OCI-LY3 (cell line): ENCODE measurements around the gene SPINDOC.

Experiments used
- H2AFZ ChIP-seq: fragments of 200-600, 300-600 bp; shearing (Covaris generic); 2 replicates; pipeline ENCODE4 v1.6.0; 2014; ENCODE audit warnings: antibody characterized with exemption, low read depth, low read length
- H3K27ac ChIP-seq: fragments of 200-600, 300-600 bp; sonication (generic); 2 replicates; pipeline ENCODE4 v1.5.1; 2014; ENCODE audit warnings: mild to moderate bottlenecking, low read length, moderate library complexity, mixed read lengths
- H3K27me3 ChIP-seq: fragments of 200-600, 300-600 bp; sonication (generic); 2 replicates; pipeline ENCODE4 v1.6.1; 2014; ENCODE audit warnings: low read depth, low read length, mixed read lengths
- H3K36me3 ChIP-seq: fragments of 200-600, 300-600 bp; sonication (generic); replicated peaks from 2 replicates; pipeline ENCODE3; 2014; ENCODE audit warnings: low read depth, low read length, mixed read lengths
- H3K4me1 ChIP-seq: fragments of 300-600, 200-600 bp; sonication (generic); 2 replicates; pipeline ENCODE4 v1.6.1; 2014; ENCODE audit warnings: low read length, mixed read lengths
- H3K4me2 ChIP-seq: fragments of 200-600, 300-600 bp; sonication (generic); 2 replicates; pipeline ENCODE4 v1.6.1; 2014; ENCODE audit warnings: low read length, mixed read lengths
- H3K4me3 ChIP-seq: fragments of 300-600, 200-600 bp; sonication (generic); 2 replicates; pipeline ENCODE4 v1.5.1; 2014; ENCODE audit warnings: antibody characterized with exemption, mild to moderate bottlenecking, low read length, moderate library complexity
- H3K79me2 ChIP-seq: fragments of 300-600, 200-600 bp; shearing (Covaris generic); 2 replicates; pipeline ENCODE4 v1.6.1; 2014; ENCODE audit warnings: mild to moderate bottlenecking, low read length, mixed read lengths
- H3K9ac ChIP-seq: fragments of 300-600, 200-600 bp; shearing (Covaris generic); 2 replicates; pipeline ENCODE4 v1.6.0; 2014; ENCODE audit warnings: mild to moderate bottlenecking, low read length, moderate library complexity
- H3K9me3 ChIP-seq: fragments of 200-600, 300-600 bp; shearing (Covaris generic); 2 replicates; pipeline ENCODE4 v1.6.1; 2014; ENCODE audit warnings: low read length, mixed read lengths; ENCODE audit not compliant: insufficient read depth
- H4K20me1 ChIP-seq: fragments of 200-600, 300-600 bp; sonication (generic); 2 replicates; pipeline ENCODE4 v1.6.1; 2016; ENCODE audit warnings: low read length, mixed read lengths; ENCODE audit not compliant: insufficient read depth
- EZH2phosphoT487 ChIP-seq: fragments of 200-600 bp; shearing (Covaris generic); IDR thresholded peaks from 2 replicates; pipeline ENCODE4 v1.6.1; 2018; ENCODE audit warnings: antibody characterized with exemption, mixed run types, low read depth
- TF ChIP-seq, protein P1 (sequence below): fragments of 200-600, 300-600 bp; sonication (generic); IDR thresholded peaks from 2 replicates; pipeline ENCODE4 v1.5.1; 2014; ENCODE audit warnings: antibody characterized with exemption, low read length, low read depth

SPINDOC gene

GRCh38 chr11:63816732-63817131 is 3.5 kb downstream of the SPINDOC start:
- Histone ChIP-seq H3K27ac (no peak overlapping the region), H3K4me1 (peaks cover 16% of the 10 kb centered on the region), H3K27me3 (no peaks in the 10 kb centered on the region), H3K36me3 (peaks cover 54% of the 10 kb centered on the region), H3K9ac (no peak overlapping the region), H3K9me3 (no peaks in the 10 kb centered on the region), H4K20me1 (peaks cover 32% of the 10 kb centered on the region), H3K4me2 (no peak overlapping the region), H3K4me3 (no peak overlapping the region), H3K79me2 (peaks cover 42% of the 10 kb centered on the region), H2AFZ (no peak overlapping the region)
- no peak for TF ChIP-seq EZH2phosphoT487

- H3K27me3 ChIP-seq, result no peaks in the 10 kb centered on the region
- no peak overlapping the region for H2AFZ ChIP-seq
- peaks cover 42% of the 10 kb centered on the region for H3K79me2 ChIP-seq
- H3K9me3 ChIP-seq, result no peaks in the 10 kb centered on the region
- H3K9ac ChIP-seq, result no peak overlapping the region
- TF ChIP-seq, protein P1, sequence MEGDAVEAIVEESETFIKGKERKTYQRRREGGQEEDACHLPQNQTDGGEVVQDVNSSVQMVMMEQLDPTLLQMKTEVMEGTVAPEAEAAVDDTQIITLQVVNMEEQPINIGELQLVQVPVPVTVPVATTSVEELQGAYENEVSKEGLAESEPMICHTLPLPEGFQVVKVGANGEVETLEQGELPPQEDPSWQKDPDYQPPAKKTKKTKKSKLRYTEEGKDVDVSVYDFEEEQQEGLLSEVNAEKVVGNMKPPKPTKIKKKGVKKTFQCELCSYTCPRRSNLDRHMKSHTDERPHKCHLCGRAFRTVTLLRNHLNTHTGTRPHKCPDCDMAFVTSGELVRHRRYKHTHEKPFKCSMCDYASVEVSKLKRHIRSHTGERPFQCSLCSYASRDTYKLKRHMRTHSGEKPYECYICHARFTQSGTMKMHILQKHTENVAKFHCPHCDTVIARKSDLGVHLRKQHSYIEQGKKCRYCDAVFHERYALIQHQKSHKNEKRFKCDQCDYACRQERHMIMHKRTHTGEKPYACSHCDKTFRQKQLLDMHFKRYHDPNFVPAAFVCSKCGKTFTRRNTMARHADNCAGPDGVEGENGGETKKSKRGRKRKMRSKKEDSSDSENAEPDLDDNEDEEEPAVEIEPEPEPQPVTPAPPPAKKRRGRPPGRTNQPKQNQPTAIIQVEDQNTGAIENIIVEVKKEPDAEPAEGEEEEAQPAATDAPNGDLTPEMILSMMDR, result no peak
- no peak for TF ChIP-seq EZH2phosphoT487
- no peak overlapping the region for H3K27ac ChIP-seq
- H4K20me1 ChIP-seq, result peaks cover 32% of the 10 kb centered on the region
- H3K36me3 ChIP-seq, result peaks cover 64% of the 10 kb centered on the region
- peaks cover 12% of the 10 kb centered on the region for H3K4me1 ChIP-seq
- H3K4me2 ChIP-seq, result no peak overlapping the region
- no peak overlapping the region for H3K4me3 ChIP-seq
These were observed 4.7 kb downstream of the SPINDOC start for GRCh38 chr11:63817758-63818498.

- peaks cover 11% of the 10 kb centered on the region for H3K4me1 ChIP-seq
- H3K79me2 ChIP-seq, result peaks cover 40% of the 10 kb centered on the region
- no peak overlapping the region for H3K27ac ChIP-seq
- no peaks in the 10 kb centered on the region for H3K27me3 ChIP-seq
- TF ChIP-seq, protein P1, result no peak
- no peak for TF ChIP-seq EZH2phosphoT487
- H3K4me2 ChIP-seq, result no peak overlapping the region
- H3K4me3 ChIP-seq, result no peak overlapping the region
- H4K20me1 ChIP-seq, result peaks cover 32% of the 10 kb centered on the region
- H3K9ac ChIP-seq, result no peak overlapping the region
- no peak overlapping the region for H2AFZ ChIP-seq
- H3K36me3 ChIP-seq, result peaks cover 68% of the 10 kb centered on the region
- H3K9me3 ChIP-seq, result no peaks in the 10 kb centered on the region
These were observed 5.4 kb downstream of the SPINDOC start for GRCh38 chr11:63818609-63819008.

DNA sequence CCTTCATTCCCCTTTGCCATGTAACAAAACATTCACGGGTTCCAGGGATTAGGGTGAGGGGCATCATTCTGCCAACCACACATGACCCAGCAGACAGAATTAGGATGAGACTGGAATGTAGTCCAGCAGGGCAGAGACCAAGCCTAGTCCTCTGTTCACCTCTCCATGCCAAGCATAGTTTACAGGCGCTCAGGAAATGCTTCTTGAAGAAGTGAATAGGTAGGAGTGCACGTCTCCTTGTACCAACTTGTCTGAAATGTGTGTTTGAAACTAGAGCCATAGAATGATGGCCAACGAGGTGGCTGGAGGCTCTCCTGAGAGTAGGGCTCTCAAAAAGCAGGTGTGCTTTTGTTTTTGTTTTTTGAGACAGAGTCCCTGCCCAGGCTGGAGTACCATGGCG is 8.2 kb downstream of the SPINDOC start:
- Histone ChIP-seq H3K27ac (no peak overlapping the region), H3K9ac (no peak overlapping the region), H4K20me1 (peaks cover 10% of the 10 kb centered on the region), H3K79me2 (peaks cover 12% of the 10 kb centered on the region), H3K4me3 (no peak overlapping the region), H3K9me3 (no peaks in the 10 kb centered on the region), H3K36me3 (peaks cover 77% of the 10 kb centered on the region), H3K27me3 (no peaks in the 10 kb centered on the region), H3K4me1 (no peaks in the 10 kb centered on the region), H3K4me2 (no peak overlapping the region), H2AFZ (no peak overlapping the region)
- TF ChIP-seq, protein P1, result no peak
- no peak for TF ChIP-seq EZH2phosphoT487
